HG03196 (cell line): ENCODE measurements around the gene TJP1.
"Not testable (repeated sequence)": the region's sequence is repeated elsewhere in the genome, so short reads cannot be mapped to it uniquely, and the experiment has no call there.

ENCODE experiments used
- ATAC-seq: cut with Tn5 transposase; IDR thresholded peaks from one replicate; pipeline ENCODE4 v1.9.1; 2021; ENCODE audit not compliant: unreplicated experiment

The TJP1 gene

DNA sequence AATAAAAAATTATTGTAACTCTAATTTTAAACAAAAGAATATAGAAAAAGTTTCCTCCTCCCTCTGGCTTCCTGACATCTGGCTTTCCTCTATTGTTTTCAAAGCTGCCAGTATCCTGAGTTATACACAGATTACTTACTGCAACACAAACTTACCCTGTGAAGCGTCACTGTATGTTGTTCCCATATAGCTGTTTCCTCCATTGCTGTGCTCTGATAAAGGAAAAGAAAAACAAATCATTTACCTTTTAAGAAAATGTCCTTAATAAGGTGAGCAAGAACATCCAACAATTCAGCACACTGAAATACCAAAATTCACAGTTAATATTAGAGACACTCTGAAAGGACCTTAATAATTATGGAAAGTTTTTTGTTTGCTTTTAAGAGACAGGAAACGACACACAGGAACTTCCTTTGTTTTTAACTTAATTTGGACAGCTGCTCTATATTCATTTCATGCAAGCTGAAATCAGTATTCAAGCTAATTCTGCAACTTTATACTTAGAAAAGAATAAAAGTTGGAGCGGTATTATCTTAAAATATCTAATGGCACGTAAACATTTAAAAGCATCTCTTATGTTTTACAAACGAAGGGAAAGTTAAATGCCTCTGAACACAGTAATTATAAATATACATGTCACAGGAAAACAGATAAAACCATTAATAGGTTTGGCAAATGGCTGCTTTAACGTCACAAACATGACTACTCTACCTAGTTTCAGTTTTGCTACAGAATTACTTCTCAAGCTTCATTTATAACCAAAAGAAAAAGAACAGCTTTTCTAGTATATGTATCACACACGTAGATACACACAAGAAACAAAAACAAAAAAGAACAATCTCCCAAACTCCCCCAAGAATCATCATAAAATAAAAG, 21.5 kb downstream of the TJP1 start:
- ATAC-seq: no peak

DNA sequence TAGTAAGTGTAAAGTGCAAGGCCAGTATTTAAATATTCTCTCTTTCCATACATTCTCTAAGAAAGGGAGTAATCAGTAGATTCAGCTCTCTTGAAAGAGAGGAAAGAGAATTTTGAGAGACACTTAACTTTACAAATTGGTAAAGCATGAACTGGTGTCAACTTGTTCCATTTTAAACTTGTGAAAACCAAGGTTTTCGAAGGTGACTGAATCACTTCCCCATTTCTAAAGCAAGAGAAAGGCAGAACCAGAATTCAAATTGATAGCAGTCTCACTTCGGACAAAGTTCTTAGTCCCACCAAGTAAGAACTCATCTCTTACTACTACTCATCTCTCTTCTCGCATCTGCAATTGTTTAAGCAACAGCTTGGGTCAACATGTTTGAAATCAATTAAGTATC, 22.4 kb downstream of the TJP1 start:
- no peak for ATAC-seq

DNA sequence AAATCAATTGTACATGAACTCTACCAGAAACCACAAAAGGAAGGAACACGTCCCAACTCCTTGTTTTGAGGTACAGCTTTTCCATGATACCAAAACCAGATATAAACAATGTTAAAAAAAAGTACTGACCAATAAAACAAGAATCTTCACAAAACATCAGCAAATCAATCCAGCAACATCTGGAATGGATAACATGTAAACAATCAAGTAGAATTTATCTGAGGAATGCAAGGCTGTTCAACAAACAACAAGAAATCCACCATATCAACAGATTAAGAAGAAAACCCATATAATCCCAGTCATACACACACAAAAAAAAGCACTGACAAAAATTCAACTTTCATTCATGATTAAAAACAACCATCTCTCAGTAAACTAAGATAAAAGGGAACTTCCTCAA, 26.7 kb downstream of the TJP1 start:
- ATAC-seq: no peak

DNA sequence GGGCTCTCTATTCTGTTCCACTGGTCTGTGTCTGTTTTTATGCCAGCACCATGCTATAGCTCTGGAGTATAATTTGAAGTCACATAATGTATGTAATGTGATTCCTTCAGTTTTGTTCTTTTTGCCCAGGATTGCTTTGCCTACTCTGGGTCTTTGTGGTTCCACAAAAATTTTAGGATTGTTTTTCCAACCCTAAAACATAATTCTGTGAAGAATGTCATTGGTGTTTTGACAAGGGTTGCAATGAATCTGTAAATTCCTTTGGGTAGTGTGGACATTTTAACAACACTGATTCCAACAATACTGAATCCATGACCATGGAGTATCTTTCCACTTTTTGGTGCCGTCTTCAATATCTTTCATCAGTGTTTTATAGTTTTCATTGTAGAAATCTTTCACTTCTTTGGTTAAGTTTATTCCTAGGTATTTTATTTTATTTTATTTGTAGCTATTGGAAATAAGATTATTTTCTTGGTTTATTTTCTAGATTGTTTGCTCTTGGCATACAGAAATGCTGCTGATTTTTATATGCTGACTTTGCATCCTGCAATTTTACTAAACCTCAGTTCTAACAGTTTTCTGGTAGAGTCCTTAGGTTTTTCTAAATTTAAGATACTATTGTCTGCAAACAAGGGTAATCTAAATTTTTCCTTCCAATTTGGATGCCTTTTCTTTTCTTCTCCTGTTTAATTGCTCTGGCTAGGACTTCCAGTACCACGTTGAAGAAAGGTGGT, 29.7 kb downstream of the TJP1 start:
- no peak for ATAC-seq

DNA sequence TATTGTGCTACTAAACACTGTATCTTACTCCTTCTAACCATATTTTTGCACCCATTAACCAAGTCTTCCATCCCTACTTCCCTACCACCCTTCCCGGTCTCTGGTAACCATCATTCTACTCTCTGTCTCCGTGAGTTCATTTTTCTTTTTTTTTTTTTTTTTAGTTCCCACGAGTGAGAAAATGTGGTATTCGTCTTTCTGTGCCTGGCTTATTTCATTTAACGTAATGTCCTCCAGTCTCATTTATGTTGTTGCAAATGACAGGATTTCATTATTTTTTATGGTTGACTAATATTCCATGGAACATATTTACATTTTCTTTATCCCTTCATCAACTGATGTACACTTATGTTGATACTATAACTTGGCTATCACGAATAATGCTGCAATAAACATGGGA, 31.7 kb downstream of the TJP1 start:
- no peak for ATAC-seq

DNA sequence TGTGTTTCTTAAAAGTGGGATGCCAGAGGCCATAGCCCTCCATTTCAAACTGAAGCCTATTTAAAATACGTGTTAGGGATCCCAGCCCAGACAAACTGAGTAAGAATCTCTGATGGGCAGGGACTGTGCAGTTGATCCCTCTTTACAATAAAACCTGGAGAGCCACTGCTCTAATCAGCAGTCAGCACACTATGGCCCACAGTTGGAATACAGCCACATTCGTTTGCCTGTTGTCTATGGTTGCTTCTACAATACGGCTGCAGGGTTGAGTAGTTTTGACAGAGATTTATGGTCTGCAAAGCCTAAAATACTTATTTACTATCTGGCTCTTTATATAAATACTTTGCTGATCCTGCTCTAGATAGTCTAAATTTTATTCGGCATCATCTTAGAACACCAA, 32.4 kb downstream of the TJP1 start:
- ATAC-seq: no peak

DNA sequence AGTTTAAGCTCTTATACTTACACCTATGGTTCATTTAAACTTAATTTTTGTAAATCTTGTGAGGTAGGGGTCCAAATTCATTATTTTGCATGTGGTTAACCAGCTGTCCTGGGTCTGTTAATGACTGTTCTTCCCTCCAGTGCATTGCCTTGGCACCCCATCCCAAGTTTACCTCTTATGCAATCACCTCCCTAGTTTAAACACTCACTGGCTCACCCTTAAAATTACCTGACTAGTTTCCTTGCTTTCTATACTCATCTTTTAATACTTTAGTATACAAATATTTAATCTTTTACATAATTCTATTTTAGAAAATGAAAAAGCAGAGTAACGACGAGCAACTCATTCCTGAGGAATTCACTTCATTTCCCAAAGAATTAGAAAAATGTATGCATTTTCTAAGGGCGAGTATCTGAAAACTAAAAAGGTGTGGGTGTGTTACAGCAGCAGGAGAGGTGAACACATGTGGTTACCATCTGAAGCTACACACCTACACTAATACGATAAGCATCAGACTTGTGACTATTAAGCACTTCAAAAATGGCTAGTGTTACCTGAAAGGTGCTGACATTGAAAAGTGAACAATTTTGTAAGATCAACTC, 33.7 kb downstream of the TJP1 start:
- no peak for ATAC-seq

DNA sequence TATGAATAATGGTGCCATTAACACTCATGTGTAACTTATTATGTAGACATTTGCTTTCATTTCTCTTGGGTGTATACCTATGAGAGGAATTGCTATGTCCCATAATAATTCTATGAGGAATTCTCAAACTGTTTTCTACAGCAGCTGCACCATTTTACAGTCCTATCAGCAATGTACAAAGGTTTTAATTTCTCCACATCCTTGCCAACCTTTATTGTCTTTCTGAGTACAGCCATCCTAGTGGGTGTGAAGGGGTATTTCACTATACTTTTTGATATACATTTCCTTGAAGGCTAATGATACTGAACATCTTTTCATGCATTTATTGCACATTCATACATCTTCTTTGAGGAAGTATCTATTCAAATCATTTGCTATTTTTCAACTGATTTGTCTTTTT, 34.5 kb downstream of the TJP1 start:
- no peak for ATAC-seq

DNA sequence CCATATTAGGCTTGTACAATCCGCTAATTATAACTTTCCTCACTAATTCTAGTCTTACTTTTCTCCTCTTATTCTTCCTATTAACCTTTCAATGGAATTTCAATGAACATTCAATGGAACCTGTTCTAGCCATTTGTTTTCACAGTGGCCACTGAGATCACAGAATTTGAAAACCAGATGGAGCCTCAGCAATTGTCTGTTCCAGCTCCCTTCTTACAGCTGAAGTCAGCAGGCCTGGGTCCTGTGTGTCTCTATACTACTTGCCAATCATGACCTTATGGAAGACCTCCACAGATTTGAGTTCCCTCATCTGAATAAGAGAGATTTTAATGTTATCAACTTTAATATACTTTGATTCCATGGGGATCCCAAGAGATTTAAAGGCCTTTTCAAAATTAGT, 36.6 kb downstream of the TJP1 start:
- no peak for ATAC-seq

DNA sequence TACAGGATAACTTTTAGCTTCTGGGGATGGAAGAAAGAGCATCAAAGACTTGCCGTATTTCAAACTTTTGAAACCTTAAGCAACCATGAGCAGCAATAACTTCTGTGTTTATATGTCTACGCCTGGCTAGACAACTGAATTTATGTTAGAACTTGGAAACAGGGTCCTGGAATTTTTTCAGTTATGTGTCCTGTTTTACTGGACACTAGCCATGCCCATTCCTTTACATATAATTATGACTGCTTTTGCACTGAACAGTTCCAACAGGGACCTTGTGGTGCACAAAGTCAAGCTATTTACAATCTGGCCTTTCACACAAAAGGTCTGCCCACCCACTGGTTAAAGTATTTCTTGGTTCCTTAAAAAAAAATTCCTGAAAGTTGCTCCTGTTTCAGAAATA, 37.1 kb downstream of the TJP1 start:
- ATAC-seq: no peak

DNA sequence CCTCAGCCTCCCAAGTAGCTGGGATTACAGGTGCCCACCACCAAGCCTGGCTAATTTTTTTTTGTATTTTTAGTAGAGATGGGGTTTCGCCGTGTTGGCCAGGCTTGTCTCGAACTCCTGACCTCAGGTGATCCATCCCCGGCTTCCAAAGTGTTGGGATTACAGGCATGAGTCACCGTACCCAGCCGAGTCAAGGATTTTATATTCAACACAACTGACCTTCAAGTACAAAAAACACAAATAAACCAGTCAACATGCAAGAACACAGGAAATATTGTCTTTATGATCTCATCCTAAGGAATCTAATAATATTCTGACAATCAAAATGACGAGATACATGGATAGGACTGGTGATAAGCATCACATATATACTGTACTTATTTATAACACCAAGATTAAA, 37.9 kb downstream of the TJP1 start:
- no peak for ATAC-seq

DNA sequence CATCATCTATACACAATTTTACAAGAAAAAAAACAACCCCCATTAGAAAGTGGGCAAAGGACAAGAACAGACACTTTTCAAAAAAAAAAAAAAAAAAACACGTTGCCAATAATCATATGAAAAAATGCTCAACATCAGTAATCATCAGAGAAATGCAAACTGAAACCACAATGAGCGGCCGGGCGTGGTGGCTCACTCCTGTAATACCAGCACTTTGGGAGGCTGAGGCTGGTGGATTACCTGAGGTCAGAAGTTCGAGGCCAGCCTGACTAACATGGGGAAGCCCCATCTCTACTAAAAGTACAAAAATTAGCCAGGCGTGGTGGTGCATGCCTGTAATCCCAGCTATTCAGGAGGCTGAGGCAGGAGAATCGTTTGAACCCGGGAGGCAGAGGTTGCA, 39.5 kb downstream of the TJP1 start:
- ATAC-seq: not testable (repeated sequence)

DNA sequence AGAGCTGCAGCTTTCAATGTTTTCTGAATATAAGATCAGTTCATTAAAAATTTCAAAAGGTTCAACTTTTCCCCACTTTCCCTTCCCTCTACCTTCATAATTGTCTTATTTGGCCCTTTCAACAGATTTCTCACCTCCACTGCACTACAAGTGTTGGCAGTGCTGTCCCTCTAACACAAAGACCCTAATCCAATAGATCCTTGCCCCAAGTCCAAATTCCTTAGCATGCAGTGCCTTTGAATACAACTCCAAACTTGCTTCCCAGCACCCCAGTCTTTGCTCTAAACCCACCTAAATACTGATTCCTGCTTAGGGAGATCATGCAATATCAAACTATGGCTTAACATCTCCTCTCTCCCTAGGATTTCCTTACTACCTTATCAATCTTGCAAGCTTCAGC, 43.9 kb downstream of the TJP1 start:
- ATAC-seq: no peak

DNA sequence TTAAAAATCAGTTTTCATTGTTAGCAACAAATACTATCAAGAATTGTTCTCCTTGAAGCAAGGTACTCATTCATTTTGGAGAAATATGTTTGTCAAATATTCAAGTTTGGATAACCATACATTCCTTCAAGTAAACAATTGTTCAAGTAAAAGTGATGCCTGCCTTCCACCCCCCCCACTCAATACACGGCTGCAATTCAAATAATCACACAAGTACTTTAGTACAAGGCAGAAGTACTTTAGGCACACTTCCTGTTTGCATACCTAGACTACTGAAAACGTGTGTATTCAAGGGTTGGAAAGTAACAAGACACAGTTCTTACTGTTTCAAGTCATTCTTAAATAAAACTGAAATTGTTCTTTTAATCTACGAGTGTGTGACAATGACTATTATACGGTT, 45.4 kb downstream of the TJP1 start:
- ATAC-seq: no peak

DNA sequence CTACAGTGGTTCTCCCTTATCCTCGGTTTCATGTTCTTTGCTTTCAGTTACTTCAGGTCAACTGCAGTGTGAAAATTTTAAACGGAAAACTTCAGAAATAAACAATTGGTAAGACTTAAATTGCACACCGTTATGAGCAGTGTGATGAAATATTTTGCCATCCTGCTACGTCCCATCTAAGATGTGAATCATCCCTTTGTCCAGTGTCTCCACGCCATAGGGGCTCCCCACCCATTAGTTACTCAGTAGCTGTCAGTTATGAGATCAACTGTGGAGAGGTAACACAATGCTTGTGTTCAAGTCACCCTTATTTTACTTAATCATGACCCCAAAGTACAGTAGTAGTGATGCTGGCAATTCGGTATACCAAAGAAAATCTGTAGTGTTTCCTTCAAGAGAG, 47.4 kb downstream of the TJP1 start:
- no peak for ATAC-seq

DNA sequence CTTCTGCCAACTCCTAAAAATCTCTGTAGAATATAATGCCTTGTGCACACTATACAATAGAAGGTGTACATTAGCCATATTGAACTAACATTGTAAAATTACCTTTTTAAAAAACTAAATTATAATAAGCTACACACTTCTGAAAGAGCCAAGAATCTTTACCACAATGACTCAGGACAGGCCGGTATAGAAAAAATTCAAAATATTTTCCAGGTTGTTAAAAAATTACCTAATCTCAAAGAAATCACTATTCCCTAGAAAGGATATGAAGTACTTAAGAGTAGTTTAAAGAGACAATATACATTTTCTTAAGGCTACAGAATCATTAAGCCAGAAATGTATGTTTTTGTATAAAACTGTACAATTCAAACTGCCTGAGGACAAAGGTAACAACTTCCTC, 48.5 kb downstream of the TJP1 start:
- ATAC-seq: no peak

DNA sequence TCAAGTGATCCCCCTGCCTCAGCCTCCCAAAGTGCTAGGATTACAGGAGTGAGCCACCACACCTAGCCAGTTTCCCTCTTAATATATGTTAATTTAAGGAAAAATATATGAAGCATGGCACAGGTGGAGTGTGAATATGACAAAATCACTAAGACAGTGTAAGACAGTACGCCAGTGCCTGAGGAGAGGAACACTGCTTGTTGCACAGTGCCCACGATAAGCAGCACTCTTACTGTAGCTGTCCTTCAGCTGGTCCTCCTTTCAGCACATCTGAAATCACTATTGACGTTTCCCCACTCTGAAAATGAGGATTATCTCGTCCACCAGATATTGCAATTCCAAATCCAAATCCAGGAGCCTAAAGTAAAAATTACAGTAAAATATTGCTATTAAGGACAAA, 49.3 kb downstream of the TJP1 start:
- ATAC-seq: no peak

DNA sequence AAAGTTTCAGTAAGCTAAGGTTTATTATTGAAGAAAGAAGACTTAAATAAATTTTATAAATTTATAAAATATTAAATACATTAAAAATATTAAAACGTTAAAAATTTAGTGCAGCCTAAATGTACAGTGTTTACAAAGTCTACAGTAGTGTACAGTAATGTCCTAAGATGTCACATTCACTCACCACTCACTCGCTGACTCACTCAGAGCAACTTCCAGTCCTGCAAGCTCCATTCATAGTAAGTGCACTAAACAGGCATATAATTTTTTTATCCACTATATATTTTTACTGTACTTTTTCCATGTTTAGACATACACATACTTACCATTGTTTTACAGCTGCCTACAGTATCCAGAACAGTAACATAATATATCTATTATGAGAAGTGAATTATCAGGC, 51.5 kb downstream of the TJP1 start:
- ATAC-seq: no peak

DNA sequence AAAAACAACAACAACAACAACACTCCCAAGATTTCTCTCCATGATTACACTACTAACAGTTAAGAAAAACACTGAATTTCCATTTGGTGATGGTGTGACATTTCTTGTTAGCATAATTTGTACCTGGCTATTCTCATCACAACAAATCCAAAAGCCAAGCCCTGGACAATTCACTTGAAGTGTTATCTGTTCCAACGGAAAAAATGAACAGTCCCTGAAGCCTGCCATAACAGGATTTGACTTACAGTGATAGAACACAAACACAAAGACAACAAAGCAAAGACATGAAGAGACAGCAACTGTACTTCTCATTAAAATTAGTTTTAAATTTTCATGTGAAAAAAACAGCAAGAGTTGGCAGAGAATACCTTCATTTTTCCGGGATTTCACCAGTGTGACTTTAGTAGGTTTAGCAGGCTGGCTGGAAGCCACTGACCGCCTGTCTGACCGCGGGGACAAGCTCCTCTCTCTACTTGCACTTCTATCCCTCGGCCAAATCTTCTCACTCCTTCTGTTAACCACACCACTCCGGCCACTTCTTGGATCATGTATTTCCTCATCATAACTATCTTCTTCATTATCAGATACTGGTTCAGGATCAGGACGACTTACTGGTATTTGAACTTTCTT, 56.3 kb downstream of the TJP1 start:
- ATAC-seq: no peak

DNA sequence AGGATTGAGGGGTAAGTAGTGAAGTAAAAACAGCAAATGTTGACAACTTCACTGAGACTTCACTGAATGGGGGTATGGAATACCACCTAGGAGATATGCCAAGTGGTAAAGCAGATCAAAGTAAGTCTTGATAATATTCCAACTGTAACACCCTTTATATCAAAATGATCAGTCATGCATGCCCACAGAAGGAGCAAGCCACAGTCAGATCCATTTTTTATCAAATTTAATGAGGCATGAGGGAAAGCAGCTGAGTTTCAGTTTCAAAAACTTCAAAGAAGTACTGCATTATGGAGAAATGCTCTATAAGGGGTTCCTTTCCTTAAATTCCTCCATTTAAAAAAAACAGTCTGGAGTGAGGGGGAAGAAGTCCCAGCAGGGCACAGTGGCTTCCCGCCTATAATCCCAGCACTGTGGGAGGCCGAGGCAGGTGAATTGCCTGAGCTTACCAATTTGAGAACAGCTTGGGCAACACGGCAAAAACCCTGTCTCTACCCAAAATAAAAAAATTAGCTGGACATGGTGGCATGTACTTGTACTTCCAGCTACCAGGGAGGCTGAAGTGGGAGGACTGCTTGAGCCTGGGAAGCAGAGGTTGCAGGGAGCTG, 56.9 kb downstream of the TJP1 start:
- ATAC-seq: no peak

DNA sequence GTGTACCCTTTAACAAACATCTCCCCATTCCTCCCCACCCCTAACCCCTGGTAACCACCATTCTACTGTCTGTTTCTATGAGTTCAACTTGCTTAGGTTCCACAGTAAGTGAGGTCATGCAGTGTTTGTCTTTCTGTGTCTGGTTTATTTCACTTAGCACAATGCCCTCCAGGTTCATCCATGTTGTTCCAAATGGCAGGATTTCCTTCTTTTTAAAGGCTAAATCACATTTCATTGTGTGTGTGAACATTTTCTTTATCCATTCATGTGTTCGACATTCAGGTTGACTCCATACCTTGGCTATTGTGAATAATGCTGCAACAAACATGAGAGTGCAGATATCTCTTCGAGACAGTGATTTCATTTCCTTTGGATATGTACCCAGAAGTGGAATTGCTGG, 62.7 kb downstream of the TJP1 start:
- ATAC-seq: no peak
